Activated T-helper 2 cell treated with anti-CD3 and anti-CD28 coated beads, Interferon-gamma antibody, Interleukin-2, Interleukin-4, amounts not matched to agents 10 μg/mL and 5 μg/mL and 100 μg/mL, durations not matched to agents 14 hours and 24 hours and 36 hours (primary cell): Measurements from ENCODE around the gene GLRX. TPM values are rescaled to one million over a fixed set of nuclear protein-coding genes. Genes with fewer than 3 reads are reported as not detected.
"Not testable (repeated sequence)": the region's sequence is repeated elsewhere in the genome, so short reads cannot be mapped to it uniquely, and the experiment has no call there.

Experiments
- DNase-seq: peaks from one replicate; pipeline ENCODE4 v3.0.0; 2021; ENCODE audit warnings: low spot score
- H3K27ac Mint-ChIP-seq: one replicate; pipeline ENCODE4 v1.8.0; 2021; ENCODE audit warnings: mixed read lengths
- H3K27me3 Mint-ChIP-seq: one replicate; pipeline ENCODE4 v1.8.0; 2021; ENCODE audit warnings: low read depth, mixed read lengths
- H3K36me3 Mint-ChIP-seq: one replicate; pipeline ENCODE4 v1.8.0; 2021; ENCODE audit warnings: low read depth, mixed read lengths
- H3K4me1 Mint-ChIP-seq: one replicate; pipeline ENCODE4 v1.8.0; 2021; ENCODE audit warnings: low read depth, mixed read lengths
- H3K4me3 Mint-ChIP-seq: one replicate; pipeline ENCODE4 v1.8.0; 2021; ENCODE audit warnings: low read depth, mild to moderate bottlenecking, moderate library complexity, mixed read lengths
- H3K9me3 Mint-ChIP-seq: one replicate; pipeline ENCODE4 v1.8.0; 2021; ENCODE audit warnings: mixed read lengths
- intact Hi-C: fragments of 100-400 bp; cut with micrococcal nuclease; formaldehyde crosslinking; loops from one replicate; pipeline ENCODE4 v1.15.1; 2023
- total RNA-seq: library from RNA; stranded (reverse); gene quantifications from 2 replicates; pipeline ENCODE4 v1.2.3, GENCODE V29; 2022

GLRX gene
- total RNA-seq, 1 donor from 2014 or later: 18.5 TPM

- intact Hi-C loops: loop anchor here (1.0 to 5.0 kb wide), 4 partner anchors 65 to 879 kb away; no protein-coding TSS in a partner anchor
- H3K36me3 Mint-ChIP-seq: no peaks in the 10 kb centered on the region
- peaks cover 26% of the 10 kb centered on the region for H3K4me1 Mint-ChIP-seq
- H3K4me3 Mint-ChIP-seq: no peak overlapping the region
- H3K27ac Mint-ChIP-seq: no peak overlapping the region
- peaks cover 6% of the 10 kb centered on the region for H3K27me3 Mint-ChIP-seq
- peak; percentile 47 for DNase-seq
- no peaks in the 10 kb centered on the region for H3K9me3 Mint-ChIP-seq
These were observed 24.2 kb upstream of the GLRX start for GRCh38 chr5:95846554-95847260.

GRCh38 chr5:95845391-95845790 lies 22.9 kb upstream of the GLRX start:
- Mint-ChIP-seq H3K9me3 (no peaks in the 10 kb centered on the region), H3K4me3 (no peak overlapping the region), H3K27me3 (peaks cover 6% of the 10 kb centered on the region), H3K27ac (no peak overlapping the region), H3K4me1 (peaks cover 25% of the 10 kb centered on the region), H3K36me3 (no peaks in the 10 kb centered on the region)
- DNase-seq: no peak
- intact Hi-C loops: loop anchor here (5.0 kb wide), 1 partner anchor 878 kb away; no protein-coding TSS in a partner anchor

GRCh38 chr5:95843733-95844223 lies 21.3 kb upstream of the GLRX start:
- Mint-ChIP-seq H3K4me3 (no peak overlapping the region), H3K27me3 (peaks cover 4% of the 10 kb centered on the region), H3K4me1 (peaks cover 25% of the 10 kb centered on the region), H3K27ac (no peak overlapping the region), H3K9me3 (no peaks in the 10 kb centered on the region), H3K36me3 (no peaks in the 10 kb centered on the region)
- intact Hi-C loops: loop anchor here (1.0 to 5.0 kb wide), 7 partner anchors 8 to 199 kb away; partner anchors contain the start of gene GLRX
- DNase-seq: no peak

GRCh38 chr5:95842854-95843544 lies 20.5 kb upstream of the GLRX start:
- H3K4me3 Mint-ChIP-seq: no peak overlapping the region
- peak; percentile 63 for DNase-seq
- peak overlapping the region; percentile 51 for H3K27ac Mint-ChIP-seq
- intact Hi-C loops: loop anchor here (1.0 to 5.0 kb wide), 7 partner anchors 8 to 199 kb away; partner anchors contain the start of gene GLRX
- H3K9me3 Mint-ChIP-seq: no peaks in the 10 kb centered on the region
- H3K4me1 Mint-ChIP-seq: peaks cover 26% of the 10 kb centered on the region
- no peaks in the 10 kb centered on the region for H3K36me3 Mint-ChIP-seq
- H3K27me3 Mint-ChIP-seq: peaks cover 3% of the 10 kb centered on the region

- no peak overlapping the region for H3K27ac Mint-ChIP-seq
- intact Hi-C loops: loop anchor here (2.0 to 5.0 kb wide), 4 partner anchors 29 to 123 kb away; no protein-coding TSS in a partner anchor
- peaks cover 32% of the 10 kb centered on the region for H3K4me1 Mint-ChIP-seq
- no peaks in the 10 kb centered on the region for H3K27me3 Mint-ChIP-seq
- no peaks in the 10 kb centered on the region for H3K9me3 Mint-ChIP-seq
- DNase-seq: no peak
- no peak overlapping the region for H3K4me3 Mint-ChIP-seq
- no peaks in the 10 kb centered on the region for H3K36me3 Mint-ChIP-seq
These were observed 19.6 kb upstream of the GLRX start for GRCh38 chr5:95841914-95842812.

- H3K9me3 Mint-ChIP-seq: no peaks in the 10 kb centered on the region
- H3K36me3 Mint-ChIP-seq: no peaks in the 10 kb centered on the region
- H3K27ac Mint-ChIP-seq: no peak overlapping the region
- DNase-seq: no peak
- H3K27me3 Mint-ChIP-seq: no peaks in the 10 kb centered on the region
- intact Hi-C loops: loop anchor here (5.0 kb wide), 1 partner anchor 34 kb away; no protein-coding TSS in a partner anchor
- H3K4me3 Mint-ChIP-seq: no peak overlapping the region
- peaks cover 40% of the 10 kb centered on the region for H3K4me1 Mint-ChIP-seq
These were observed 18.6 kb upstream of the GLRX start for GRCh38 chr5:95840956-95841705.

GRCh38 chr5:95839658-95840057 lies 17.1 kb upstream of the GLRX start:
- Mint-ChIP-seq H3K9me3 (no peaks in the 10 kb centered on the region), H3K4me1 (peaks cover 40% of the 10 kb centered on the region), H3K36me3 (no peaks in the 10 kb centered on the region), H3K27ac (no peak overlapping the region), H3K4me3 (no peak overlapping the region), H3K27me3 (no peaks in the 10 kb centered on the region)
- no peak for DNase-seq
- intact Hi-C loops: loop anchor here (5.0 kb wide), 1 partner anchor 32 kb away; no protein-coding TSS in a partner anchor

GRCh38 chr5:95838556-95838955 lies 16.0 kb upstream of the GLRX start:
- no peak overlapping the region for H3K27ac Mint-ChIP-seq
- no peaks in the 10 kb centered on the region for H3K9me3 Mint-ChIP-seq
- H3K4me3 Mint-ChIP-seq: no peak overlapping the region
- intact Hi-C loops: no loop called here
- H3K4me1 Mint-ChIP-seq: peaks cover 49% of the 10 kb centered on the region
- no peaks in the 10 kb centered on the region for H3K27me3 Mint-ChIP-seq
- no peaks in the 10 kb centered on the region for H3K36me3 Mint-ChIP-seq
- DNase-seq: no peak

GRCh38 chr5:95838001-95838520 lies 15.5 kb upstream of the GLRX start:
- Mint-ChIP-seq H3K4me1 (peaks cover 46% of the 10 kb centered on the region), H3K27me3 (no peaks in the 10 kb centered on the region), H3K9me3 (no peaks in the 10 kb centered on the region), H3K36me3 (no peaks in the 10 kb centered on the region), H3K27ac (no peak overlapping the region), H3K4me3 (no peak overlapping the region)
- intact Hi-C loops: no loop called here
- no peak for DNase-seq

- no peak for DNase-seq
- no peaks in the 10 kb centered on the region for H3K36me3 Mint-ChIP-seq
- no peaks in the 10 kb centered on the region for H3K9me3 Mint-ChIP-seq
- H3K4me3 Mint-ChIP-seq: no peak overlapping the region
- peaks cover 45% of the 10 kb centered on the region for H3K4me1 Mint-ChIP-seq
- no peak overlapping the region for H3K27ac Mint-ChIP-seq
- intact Hi-C loops: no loop called here
- no peaks in the 10 kb centered on the region for H3K27me3 Mint-ChIP-seq
These were observed 15.0 kb upstream of the GLRX start for GRCh38 chr5:95837492-95837891.

GRCh38 chr5:95836971-95837370 lies 14.4 kb upstream of the GLRX start:
- DNase-seq, H3K4me3 Mint-ChIP-seq, H3K27ac Mint-ChIP-seq, H3K36me3 Mint-ChIP-seq, H3K27me3 Mint-ChIP-seq, H3K9me3 Mint-ChIP-seq, intact Hi-C loops: not testable (repeated sequence)
- H3K4me1 Mint-ChIP-seq: peaks cover 42% of the 10 kb centered on the region
